ENCODE measurements around the gene CSNK1A1. TPM values are rescaled to one million over a fixed set of nuclear protein-coding genes. Genes with fewer than 3 reads are reported as not detected.

CSNK1A1 gene
- total RNA-seq, 1 experiment from 2014 or later = 287 TPM

GRCh38 chr5:149585910-149586309, 34.7 kb upstream of the CSNK1A1 start:
- BruUV-seq (replicated peaks) = no TSS peak
- intact Hi-C loops (cut with micrococcal nuclease; ENCODE audit: unreplicated experiment) (no loop called here), in situ Hi-C loops (cut with HindIII; ENCODE audit: low pct_unique_long_range_greater_than_20kb, low sequenced_read_pairs) (no loop called here)
- Histone ChIP-seq H3K9me3 (ENCODE audit: control insufficient read depth, insufficient read depth, low read depth, low read length) (no peaks in the 10 kb centered on the region), H3K27me3 (ENCODE audit: control insufficient read depth, insufficient read depth, low read length) (no peaks in the 10 kb centered on the region), H3K4me1 (ENCODE audit: control insufficient read depth, insufficient read depth, low read length) (peaks cover 13% of the 10 kb centered on the region), H3K4me3 (ENCODE audit: low read depth in 2 of 2, low read length in 2 of 2) (no peak overlapping the region), H3K36me3 (ENCODE audit: control insufficient read depth, insufficient read depth, low read length) (no peaks in the 10 kb centered on the region), H3K27ac (ENCODE audit: low read length) (no peak overlapping the region)
- DNase-seq (ENCODE audit: low read depth, low spot score) = no peak
- no peak for ATAC-seq
- TF ChIP-seq CTCF (IDR thresholded peaks at IDR 0.05) (no peak), SIN3A (IDR thresholded peaks at IDR 0.05; ENCODE audit: borderline replicate concordance, insufficient read depth, low read depth, low read length) (no peak), POLR2AphosphoS5 (IDR thresholded peaks at IDR 0.05; ENCODE audit: low read depth, low read length) (no peak), TCF7L2 (IDR thresholded peaks at IDR 0.05; ENCODE audit: low read depth, low read length) (no peak)
- TF ChIP-seq, protein P1, sequence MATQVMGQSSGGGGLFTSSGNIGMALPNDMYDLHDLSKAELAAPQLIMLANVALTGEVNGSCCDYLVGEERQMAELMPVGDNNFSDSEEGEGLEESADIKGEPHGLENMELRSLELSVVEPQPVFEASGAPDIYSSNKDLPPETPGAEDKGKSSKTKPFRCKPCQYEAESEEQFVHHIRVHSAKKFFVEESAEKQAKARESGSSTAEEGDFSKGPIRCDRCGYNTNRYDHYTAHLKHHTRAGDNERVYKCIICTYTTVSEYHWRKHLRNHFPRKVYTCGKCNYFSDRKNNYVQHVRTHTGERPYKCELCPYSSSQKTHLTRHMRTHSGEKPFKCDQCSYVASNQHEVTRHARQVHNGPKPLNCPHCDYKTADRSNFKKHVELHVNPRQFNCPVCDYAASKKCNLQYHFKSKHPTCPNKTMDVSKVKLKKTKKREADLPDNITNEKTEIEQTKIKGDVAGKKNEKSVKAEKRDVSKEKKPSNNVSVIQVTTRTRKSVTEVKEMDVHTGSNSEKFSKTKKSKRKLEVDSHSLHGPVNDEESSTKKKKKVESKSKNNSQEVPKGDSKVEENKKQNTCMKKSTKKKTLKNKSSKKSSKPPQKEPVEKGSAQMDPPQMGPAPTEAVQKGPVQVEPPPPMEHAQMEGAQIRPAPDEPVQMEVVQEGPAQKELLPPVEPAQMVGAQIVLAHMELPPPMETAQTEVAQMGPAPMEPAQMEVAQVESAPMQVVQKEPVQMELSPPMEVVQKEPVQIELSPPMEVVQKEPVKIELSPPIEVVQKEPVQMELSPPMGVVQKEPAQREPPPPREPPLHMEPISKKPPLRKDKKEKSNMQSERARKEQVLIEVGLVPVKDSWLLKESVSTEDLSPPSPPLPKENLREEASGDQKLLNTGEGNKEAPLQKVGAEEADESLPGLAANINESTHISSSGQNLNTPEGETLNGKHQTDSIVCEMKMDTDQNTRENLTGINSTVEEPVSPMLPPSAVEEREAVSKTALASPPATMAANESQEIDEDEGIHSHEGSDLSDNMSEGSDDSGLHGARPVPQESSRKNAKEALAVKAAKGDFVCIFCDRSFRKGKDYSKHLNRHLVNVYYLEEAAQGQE (IDR thresholded peaks at IDR 0.05; ENCODE audit: insufficient read depth in 1 of 2, low read depth in 2 of 2, low read length in 1 of 2) = no peak
- POLR2A ChIA-PET = no interaction called here
- CTCF ChIA-PET = no interaction called here

- TF ChIP-seq TCF7L2 (IDR thresholded peaks at IDR 0.05; ENCODE audit: low read depth, low read length) = no peak
- no peak for TF ChIP-seq SIN3A (IDR thresholded peaks at IDR 0.05; ENCODE audit: borderline replicate concordance, insufficient read depth, low read depth, low read length)
- TF ChIP-seq CTCF (IDR thresholded peaks at IDR 0.05) = no peak
- TF ChIP-seq POLR2AphosphoS5 (IDR thresholded peaks at IDR 0.05; ENCODE audit: low read depth, low read length) = no peak
- TF ChIP-seq, protein P1 (IDR thresholded peaks at IDR 0.05; ENCODE audit: insufficient read depth in 1 of 2, low read depth in 2 of 2, low read length in 1 of 2) = no peak
- ChIA-PET CTCF (no interaction called here), POLR2A (no interaction called here)
- H3K4me1 ChIP-seq (ENCODE audit: control insufficient read depth, insufficient read depth, low read length) = peaks cover 17% of the 10 kb centered on the region
- intact Hi-C loops (cut with micrococcal nuclease; ENCODE audit: unreplicated experiment) (no loop called here), in situ Hi-C loops (cut with HindIII; ENCODE audit: low pct_unique_long_range_greater_than_20kb, low sequenced_read_pairs) (no loop called here)
- no peaks in the 10 kb centered on the region for H3K27me3 ChIP-seq (ENCODE audit: control insufficient read depth, insufficient read depth, low read length)
- no peaks in the 10 kb centered on the region for H3K36me3 ChIP-seq (ENCODE audit: control insufficient read depth, insufficient read depth, low read length)
- no TSS peak for BruUV-seq (replicated peaks)
- DNase-seq (ENCODE audit: low read depth, low spot score) (no peak), ATAC-seq (no peak)
- H3K27ac ChIP-seq (ENCODE audit: low read length) = peak overlapping the region; percentile 14; the same call in 1 of the 2 replicates
- H3K9me3 ChIP-seq (ENCODE audit: control insufficient read depth, insufficient read depth, low read depth, low read length) = no peaks in the 10 kb centered on the region
- H3K4me3 ChIP-seq (ENCODE audit: low read depth in 2 of 2, low read length in 2 of 2) = no peak overlapping the region
Measured at GRCh38 chr5:149584121-149584520, 32.9 kb upstream of the CSNK1A1 start.

Data from Panc1 (cell line).